ENCODE measurements around the gene KIAA0232. TPM values are rescaled to one million over a fixed set of nuclear protein-coding genes. Genes with fewer than 3 reads are reported as not detected.

The KIAA0232 gene
- total and polyA plus RNA-seq, 11 donors: 20.0 to 78.4 (median 67.7) TPM

DNA sequence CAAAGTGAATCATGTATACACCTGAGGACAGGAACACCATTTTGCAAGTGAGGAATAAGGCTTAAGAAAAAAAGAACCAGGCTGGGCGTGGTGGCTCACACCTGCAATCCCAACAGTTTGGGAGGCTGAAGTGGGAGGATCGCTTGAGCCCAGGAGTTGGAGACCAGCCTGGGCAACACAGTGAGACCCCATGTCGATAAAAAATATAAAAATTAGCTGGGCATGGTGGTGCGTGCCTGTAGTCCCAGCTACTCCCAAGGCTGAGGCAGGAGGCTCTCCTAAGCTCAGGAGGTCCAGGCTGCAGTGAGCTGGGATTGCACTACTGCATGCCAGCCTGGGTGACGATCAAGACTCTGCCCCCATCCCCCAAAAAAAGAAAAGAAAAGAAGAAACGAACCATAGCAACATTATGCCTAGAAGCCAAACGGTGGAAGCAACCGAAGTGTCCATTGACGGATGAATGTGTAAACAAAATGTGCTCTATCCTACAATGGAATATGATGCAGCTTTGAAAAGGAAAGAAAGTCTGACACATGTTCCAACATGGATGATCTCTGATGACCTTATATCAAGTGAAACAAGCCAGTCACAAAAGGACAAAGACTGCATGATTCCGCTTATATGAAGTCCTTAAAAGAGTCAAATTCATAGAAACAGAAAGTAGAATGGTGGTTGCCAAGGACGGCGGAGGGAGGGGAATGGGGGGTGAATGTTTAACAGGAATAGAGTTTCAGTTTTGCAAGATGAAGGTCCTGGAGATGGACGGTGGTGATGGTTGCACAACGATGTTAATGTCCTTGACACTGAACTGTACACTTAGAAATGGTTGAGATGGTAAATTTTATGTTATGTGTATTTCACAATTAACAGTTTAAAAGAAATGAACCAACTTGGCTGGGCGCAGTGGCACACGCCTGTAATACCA lies 8.6 kb upstream of the KIAA0232 start:
- DNase-seq (no peak), ATAC-seq (no peak)
- H3K27me3 ChIP-seq: no peaks in the 10 kb centered on the region
- intact Hi-C loops (cut with DNase I): loop anchor here in 3 of 10 donors (5.0 to 10.0 kb wide), 2 partner anchors 49 to 52 kb away; no protein-coding TSS in a partner anchor
- no peaks in the 10 kb centered on the region for H3K9me3 ChIP-seq
- WGBS, 4 donors: 90 to 93% (median 92%) methylated on average over 16 of the region's 16 CpGs
- H3K4me3 ChIP-seq: no peak overlapping the region
- H3K36me3 ChIP-seq: no peaks in the 10 kb centered on the region
- TF ChIP-seq, protein P1, sequence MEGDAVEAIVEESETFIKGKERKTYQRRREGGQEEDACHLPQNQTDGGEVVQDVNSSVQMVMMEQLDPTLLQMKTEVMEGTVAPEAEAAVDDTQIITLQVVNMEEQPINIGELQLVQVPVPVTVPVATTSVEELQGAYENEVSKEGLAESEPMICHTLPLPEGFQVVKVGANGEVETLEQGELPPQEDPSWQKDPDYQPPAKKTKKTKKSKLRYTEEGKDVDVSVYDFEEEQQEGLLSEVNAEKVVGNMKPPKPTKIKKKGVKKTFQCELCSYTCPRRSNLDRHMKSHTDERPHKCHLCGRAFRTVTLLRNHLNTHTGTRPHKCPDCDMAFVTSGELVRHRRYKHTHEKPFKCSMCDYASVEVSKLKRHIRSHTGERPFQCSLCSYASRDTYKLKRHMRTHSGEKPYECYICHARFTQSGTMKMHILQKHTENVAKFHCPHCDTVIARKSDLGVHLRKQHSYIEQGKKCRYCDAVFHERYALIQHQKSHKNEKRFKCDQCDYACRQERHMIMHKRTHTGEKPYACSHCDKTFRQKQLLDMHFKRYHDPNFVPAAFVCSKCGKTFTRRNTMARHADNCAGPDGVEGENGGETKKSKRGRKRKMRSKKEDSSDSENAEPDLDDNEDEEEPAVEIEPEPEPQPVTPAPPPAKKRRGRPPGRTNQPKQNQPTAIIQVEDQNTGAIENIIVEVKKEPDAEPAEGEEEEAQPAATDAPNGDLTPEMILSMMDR (IDR thresholded peaks at IDR 0.05): no peak
- no peak for TF ChIP-seq POLR2A (IDR thresholded peaks at IDR 0.05)
- peaks cover 0 to 49% (median 21%) of the 10 kb centered on the region in 12 donors for H3K4me1 ChIP-seq
- peak overlapping the region in 4 of 12 donors; percentile 83 to 94 (median 88) for H3K27ac ChIP-seq

- intact Hi-C loops (cut with DNase I): loop anchor here in 2 of 10 donors (5.0 to 10.0 kb wide), 3 partner anchors 51 to 97 kb away; no protein-coding TSS in a partner anchor
- no peak for DNase-seq
- no peak for TF ChIP-seq POLR2A (IDR thresholded peaks at IDR 0.05)
- TF ChIP-seq, protein P1 (IDR thresholded peaks at IDR 0.05): no peak
- no peak for ATAC-seq
- Histone ChIP-seq H3K9me3 (no peaks in the 10 kb centered on the region), H3K4me1 (peaks cover 0 to 36% (median 17%) of the 10 kb centered on the region in 12 donors), H3K36me3 (no peaks in the 10 kb centered on the region), H3K4me3 (no peak overlapping the region), H3K27ac (no peak overlapping the region), H3K27me3 (no peaks in the 10 kb centered on the region)
- WGBS, 4 donors: 74 to 77% (median 76%) methylated on average over 7 of the region's 7 CpGs
These were observed 6.8 kb upstream of the KIAA0232 start for GRCh38 chr4:6775746-6776145.

DNA sequence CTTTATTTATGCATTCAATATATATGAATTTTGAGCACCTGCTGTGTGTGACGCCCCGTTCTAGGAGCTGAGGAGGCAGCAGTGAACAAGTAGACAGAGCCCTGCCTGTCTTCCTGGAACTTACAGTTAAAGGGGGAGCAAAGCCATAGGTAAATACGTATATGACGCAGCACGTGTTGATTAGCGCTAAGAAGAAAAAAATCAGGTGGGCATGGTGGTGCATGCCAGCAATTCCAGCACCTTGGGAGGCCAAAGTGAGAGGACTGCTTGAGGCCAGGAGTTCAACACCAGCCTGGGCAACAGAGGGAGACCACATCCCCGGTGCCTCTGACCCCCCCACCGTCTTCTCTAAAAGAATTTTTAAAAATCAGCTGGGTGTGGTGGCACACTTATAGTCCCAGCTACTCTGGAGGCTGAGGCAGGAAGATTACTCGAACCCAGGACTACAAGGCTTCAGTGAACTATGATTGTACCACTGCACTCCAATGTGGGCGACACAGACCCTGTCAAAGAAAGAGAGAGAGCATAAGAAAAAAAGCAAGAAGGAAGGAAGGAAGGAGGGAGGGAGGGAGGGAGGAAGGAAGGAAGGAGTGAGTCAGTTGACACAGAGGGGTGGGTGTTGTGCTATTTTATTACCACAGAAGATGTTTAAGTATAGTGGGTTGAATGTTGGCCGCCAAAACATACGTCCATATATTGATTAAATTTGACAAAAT lies 5.4 kb upstream of the KIAA0232 start:
- peaks cover 0 to 36% (median 19%) of the 10 kb centered on the region in 12 donors for H3K4me1 ChIP-seq
- intact Hi-C loops (cut with DNase I): loop anchor here in 2 of 10 donors (5.0 to 10.0 kb wide), 3 partner anchors 52 to 95 kb away; no protein-coding TSS in a partner anchor
- ATAC-seq (no peak), DNase-seq (no peak)
- 76 to 83% (median 80%) methylated on average over 12 of the region's 12 CpGs for WGBS, 4 donors
- no peak overlapping the region for H3K27ac ChIP-seq
- H3K4me3 ChIP-seq: no peak overlapping the region
- H3K9me3 ChIP-seq: no peaks in the 10 kb centered on the region
- TF ChIP-seq, protein P1 (IDR thresholded peaks at IDR 0.05): no peak
- no peak for TF ChIP-seq POLR2A (IDR thresholded peaks at IDR 0.05)
- H3K36me3 ChIP-seq: no peaks in the 10 kb centered on the region
- H3K27me3 ChIP-seq: no peaks in the 10 kb centered on the region
